SK-N-MC (cell line): ENCODE measurements around the gene LARGE1.

ENCODE experiments used
- DNase-seq: peaks from one replicate; pipeline ENCODE4 v3.0.0-alpha.2; 2011; ENCODE audit warnings: low read depth, low spot score
- H3K27ac ChIP-seq: fragments of 200-600 bp; sonication (generic); 2 replicates; pipeline ENCODE4 v1.5.1; 2016; ENCODE audit warnings: mixed run types
- H3K36me3 ChIP-seq: fragments of 200-600 bp; sonication (generic); 2 replicates; pipeline ENCODE4 v1.6.1; 2017; ENCODE audit warnings: antibody characterized with exemption, low read length, mixed read lengths; ENCODE audit not compliant: insufficient read depth
- H3K4me3 ChIP-seq: fragments of 200-600 bp; sonication (generic); 2 replicates; pipeline ENCODE4 v1.5.1; 2016
- H3K9ac ChIP-seq: fragments of 200-600 bp; sonication (generic); 2 replicates; pipeline ENCODE4 v1.8.0; 2017; ENCODE audit warnings: mixed run types, mixed read lengths; ENCODE audit not compliant: insufficient read length
- H3K9me3 ChIP-seq: fragments of 200-600 bp; sonication (generic); 2 replicates; pipeline ENCODE4 v1.6.1; 2017; ENCODE audit warnings: low read depth, mild to moderate bottlenecking, antibody characterized with exemption, low read length, moderate library complexity, mixed read lengths
- EZH2 ChIP-seq: fragments of 200-600 bp; sonication (generic); IDR thresholded peaks from one replicate; pipeline ENCODE4 v1.6.1; 2017; ENCODE audit warnings: antibody characterized with exemption
- FOXP2 ChIP-seq: optimal IDR thresholded peaks from 2 replicates; pipeline ENCODE3; 2011; ENCODE audit warnings: mild to moderate bottlenecking, moderate library complexity; ENCODE audit not compliant: insufficient read depth; ENCODE audit errors: extremely low read length, control extremely low read depth
- POLR2AphosphoS5 ChIP-seq: IDR thresholded peaks from 2 replicates; pipeline ENCODE4 v1.6.1; 2012; ENCODE audit warnings: mild to moderate bottlenecking, low read depth, low read length, borderline replicate concordance

The LARGE1 gene

GRCh38 chr22:33631777-33632176 lies 288.5 kb downstream of the LARGE1 start:
- no peak for DNase-seq
- Histone ChIP-seq H3K9ac (no peak overlapping the region), H3K27ac (no peak overlapping the region), H3K9me3 (no peaks in the 10 kb centered on the region), H3K36me3 (no peaks in the 10 kb centered on the region), H3K4me3 (no peak overlapping the region)
- no peak for TF ChIP-seq EZH2
- no peak for TF ChIP-seq POLR2AphosphoS5
- TF ChIP-seq FOXP2 = no peak

DNA sequence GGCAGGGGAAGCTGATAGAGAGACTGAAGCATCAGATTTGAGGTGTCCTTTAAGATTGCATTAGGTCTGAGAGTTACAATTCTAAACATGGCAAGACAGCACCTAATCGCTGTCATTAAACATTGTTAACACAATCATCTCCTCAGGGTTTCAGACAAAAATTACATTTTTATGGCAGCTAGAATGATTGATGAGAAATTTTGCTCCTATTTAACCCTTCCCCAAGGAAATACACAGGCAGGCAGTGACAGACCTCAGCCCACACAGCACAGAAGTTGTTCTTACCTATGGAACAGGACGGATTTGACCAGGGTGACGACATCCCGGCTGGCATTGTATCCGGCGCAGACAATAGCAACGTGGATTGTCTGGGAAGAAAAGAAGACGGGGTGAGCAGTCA lies 294.3 kb downstream of the LARGE1 start:
- H3K36me3 ChIP-seq = no peaks in the 10 kb centered on the region

GRCh38 chr22:33620085-33620484 lies 300.2 kb downstream of the LARGE1 start:
- Histone ChIP-seq H3K27ac (no peak overlapping the region), H3K9me3 (no peaks in the 10 kb centered on the region), H3K36me3 (no peaks in the 10 kb centered on the region), H3K4me3 (no peak overlapping the region), H3K9ac (no peak overlapping the region)
- TF ChIP-seq POLR2AphosphoS5 (no peak), EZH2 (no peak), FOXP2 (no peak)
- no peak for DNase-seq

More for the DNA sequence above, 294.3 kb downstream of the LARGE1 start:
- DNase-seq = no peak
- Histone ChIP-seq H3K4me3 (no peak overlapping the region), H3K9ac (no peak overlapping the region), H3K27ac (no peak overlapping the region), H3K9me3 (no peaks in the 10 kb centered on the region)
- TF ChIP-seq FOXP2 = no peak
- TF ChIP-seq EZH2 = no peak
- no peak for TF ChIP-seq POLR2AphosphoS5

GRCh38 chr22:33606504-33606903 lies 313.8 kb downstream of the LARGE1 start:
- Histone ChIP-seq H3K27ac (no peak overlapping the region), H3K9me3 (no peaks in the 10 kb centered on the region), H3K4me3 (no peak overlapping the region), H3K36me3 (no peaks in the 10 kb centered on the region), H3K9ac (no peak overlapping the region)
- DNase-seq = no peak
- no peak for TF ChIP-seq EZH2
- TF ChIP-seq POLR2AphosphoS5 = no peak
- no peak for TF ChIP-seq FOXP2

DNA sequence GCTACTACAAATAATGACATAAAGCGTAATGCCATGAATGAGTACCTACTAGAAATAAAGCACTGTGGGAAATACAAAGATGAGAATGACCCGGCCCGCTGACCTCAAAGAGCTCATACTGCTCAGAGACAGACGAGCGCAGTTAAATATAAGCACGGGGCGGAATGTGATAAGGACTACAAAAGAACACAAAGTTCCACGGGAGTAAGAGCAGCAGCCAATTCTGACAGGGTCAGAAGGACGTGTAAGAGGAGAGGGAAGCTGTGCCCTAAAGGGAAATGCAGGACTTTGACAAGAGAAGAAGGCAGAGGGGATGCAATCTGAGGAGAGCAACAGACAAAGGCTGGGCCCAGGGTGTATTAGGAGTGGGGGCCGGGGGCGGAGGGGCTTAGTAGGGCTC lies 314.6 kb downstream of the LARGE1 start:
- no peak overlapping the region for H3K9ac ChIP-seq
- TF ChIP-seq FOXP2 (no peak), POLR2AphosphoS5 (no peak), EZH2 (no peak)
- H3K4me3 ChIP-seq = no peak overlapping the region
- DNase-seq = no peak
- H3K36me3 ChIP-seq = no peaks in the 10 kb centered on the region
- no peak overlapping the region for H3K27ac ChIP-seq
- no peaks in the 10 kb centered on the region for H3K9me3 ChIP-seq

DNA sequence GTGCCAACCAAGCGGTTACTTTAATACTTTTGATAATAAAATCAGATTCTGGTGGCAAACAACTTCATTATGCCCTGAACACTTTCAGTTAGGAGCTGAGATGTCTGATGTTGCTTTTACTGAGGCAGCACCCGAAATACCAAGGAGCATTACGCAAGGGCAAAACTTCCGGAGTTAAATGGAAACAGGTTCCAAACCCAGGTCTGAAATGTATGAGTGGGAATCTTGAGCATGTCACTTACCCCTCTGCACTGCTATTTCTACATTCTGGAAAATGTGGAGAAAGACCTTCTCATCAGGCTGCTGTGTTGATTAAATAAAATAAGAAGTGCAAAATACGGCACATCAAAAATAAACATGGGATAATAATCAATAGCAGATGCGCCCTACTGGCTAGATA lies 315.1 kb downstream of the LARGE1 start:
- TF ChIP-seq POLR2AphosphoS5 = no peak
- no peak for TF ChIP-seq EZH2
- no peak for TF ChIP-seq FOXP2
- H3K9me3 ChIP-seq = no peaks in the 10 kb centered on the region
- H3K36me3 ChIP-seq = no peaks in the 10 kb centered on the region
- H3K4me3 ChIP-seq = no peak overlapping the region
- H3K9ac ChIP-seq = no peak overlapping the region
- H3K27ac ChIP-seq = no peak overlapping the region
- DNase-seq = no peak

DNA sequence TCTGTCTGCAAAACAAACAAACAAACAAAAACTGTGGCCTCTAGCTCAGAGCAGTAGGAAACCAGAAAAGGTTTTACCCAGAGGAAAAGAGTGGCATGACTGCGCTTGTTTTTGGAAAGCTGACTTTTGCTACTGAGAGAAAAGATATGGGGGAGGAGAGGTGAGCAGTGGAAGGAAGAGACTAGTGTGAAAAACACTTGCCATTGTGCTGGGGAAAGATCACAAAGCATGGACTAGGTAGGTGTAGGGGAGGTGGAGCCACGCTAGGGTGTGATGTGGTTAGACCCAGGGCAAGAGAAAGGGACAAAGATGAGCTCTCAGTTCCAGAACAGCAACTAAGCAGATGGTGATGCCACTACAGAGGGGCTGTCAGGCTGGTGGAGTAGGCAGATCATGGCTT lies 319.2 kb downstream of the LARGE1 start:
- TF ChIP-seq FOXP2 = no peak
- TF ChIP-seq EZH2 = no peak
- Histone ChIP-seq H3K9me3 (no peaks in the 10 kb centered on the region), H3K36me3 (no peaks in the 10 kb centered on the region), H3K9ac (no peak overlapping the region), H3K27ac (no peak overlapping the region), H3K4me3 (no peak overlapping the region)
- DNase-seq = no peak

DNA sequence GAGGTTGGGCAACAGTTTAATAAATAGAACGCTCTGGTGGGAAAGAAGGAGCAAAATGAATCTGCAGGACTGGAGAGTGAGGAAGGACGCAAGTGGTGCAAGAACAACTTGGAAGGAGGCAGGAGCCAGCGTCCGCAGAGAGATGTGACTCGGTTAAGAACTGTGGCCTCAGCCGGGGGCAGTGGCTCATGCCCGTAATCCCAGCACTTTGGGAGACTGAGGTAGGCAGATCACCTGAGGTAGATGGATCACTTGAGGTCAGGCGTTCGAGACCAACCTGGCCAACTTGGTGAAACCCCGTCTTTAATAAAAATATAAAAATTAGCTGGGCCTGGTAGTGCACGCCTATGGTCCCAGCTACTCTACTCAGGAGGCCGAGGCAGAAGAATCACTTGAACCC lies 319.7 kb downstream of the LARGE1 start:
- no peak overlapping the region for H3K9ac ChIP-seq
- no peaks in the 10 kb centered on the region for H3K9me3 ChIP-seq
- H3K27ac ChIP-seq = no peak overlapping the region
- no peak for TF ChIP-seq FOXP2
- TF ChIP-seq EZH2 = no peak
- no peak for TF ChIP-seq POLR2AphosphoS5
- H3K36me3 ChIP-seq = no peaks in the 10 kb centered on the region
- no peak for DNase-seq
- no peak overlapping the region for H3K4me3 ChIP-seq

GRCh38 chr22:33600113-33600512 lies 320.2 kb downstream of the LARGE1 start:
- no peak overlapping the region for H3K27ac ChIP-seq
- TF ChIP-seq EZH2 (no peak), FOXP2 (no peak), POLR2AphosphoS5 (no peak)
- H3K9me3 ChIP-seq = no peaks in the 10 kb centered on the region
- H3K36me3 ChIP-seq = no peaks in the 10 kb centered on the region
- DNase-seq = no peak
- no peak overlapping the region for H3K9ac ChIP-seq
- H3K4me3 ChIP-seq = no peak overlapping the region
